ENCODE results near the gene PSAPL1.

DNA sequence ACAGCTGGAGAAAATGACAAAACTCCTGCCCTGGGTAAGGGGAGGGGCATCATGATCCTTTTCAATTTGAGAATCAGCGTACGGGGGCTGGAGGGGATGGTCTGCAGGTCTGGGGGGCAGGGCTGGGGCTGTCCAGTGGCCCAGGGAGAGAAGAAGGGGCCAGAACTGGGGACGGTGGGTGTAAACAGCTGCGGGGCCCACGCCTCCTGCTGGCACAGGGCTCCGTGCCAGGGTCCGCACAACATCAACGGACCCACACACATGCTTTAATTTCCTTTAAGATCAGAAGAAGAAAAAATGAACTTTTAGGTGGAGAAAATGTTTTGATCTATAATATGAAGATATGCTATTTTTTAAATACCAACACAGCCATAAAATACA lies 52.1 kb downstream of the PSAPL1 start:
- TF ChIP-seq, protein P1, sequence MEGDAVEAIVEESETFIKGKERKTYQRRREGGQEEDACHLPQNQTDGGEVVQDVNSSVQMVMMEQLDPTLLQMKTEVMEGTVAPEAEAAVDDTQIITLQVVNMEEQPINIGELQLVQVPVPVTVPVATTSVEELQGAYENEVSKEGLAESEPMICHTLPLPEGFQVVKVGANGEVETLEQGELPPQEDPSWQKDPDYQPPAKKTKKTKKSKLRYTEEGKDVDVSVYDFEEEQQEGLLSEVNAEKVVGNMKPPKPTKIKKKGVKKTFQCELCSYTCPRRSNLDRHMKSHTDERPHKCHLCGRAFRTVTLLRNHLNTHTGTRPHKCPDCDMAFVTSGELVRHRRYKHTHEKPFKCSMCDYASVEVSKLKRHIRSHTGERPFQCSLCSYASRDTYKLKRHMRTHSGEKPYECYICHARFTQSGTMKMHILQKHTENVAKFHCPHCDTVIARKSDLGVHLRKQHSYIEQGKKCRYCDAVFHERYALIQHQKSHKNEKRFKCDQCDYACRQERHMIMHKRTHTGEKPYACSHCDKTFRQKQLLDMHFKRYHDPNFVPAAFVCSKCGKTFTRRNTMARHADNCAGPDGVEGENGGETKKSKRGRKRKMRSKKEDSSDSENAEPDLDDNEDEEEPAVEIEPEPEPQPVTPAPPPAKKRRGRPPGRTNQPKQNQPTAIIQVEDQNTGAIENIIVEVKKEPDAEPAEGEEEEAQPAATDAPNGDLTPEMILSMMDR (IDR thresholded peaks at IDR 0.05): no peak
- no peak for TF ChIP-seq EP300 (IDR thresholded peaks at IDR 0.05)
- TF ChIP-seq POLR2A (IDR thresholded peaks at IDR 0.05): no peak
- no peak for TF ChIP-seq POLR2AphosphoS5 (IDR thresholded peaks at IDR 0.05)
